ENCODE measurements around the gene PRKRA.
"Not testable (repeated sequence)": the region's sequence is repeated elsewhere in the genome, so short reads cannot be mapped to it uniquely, and the experiment has no call there.

Gene PRKRA

DNA sequence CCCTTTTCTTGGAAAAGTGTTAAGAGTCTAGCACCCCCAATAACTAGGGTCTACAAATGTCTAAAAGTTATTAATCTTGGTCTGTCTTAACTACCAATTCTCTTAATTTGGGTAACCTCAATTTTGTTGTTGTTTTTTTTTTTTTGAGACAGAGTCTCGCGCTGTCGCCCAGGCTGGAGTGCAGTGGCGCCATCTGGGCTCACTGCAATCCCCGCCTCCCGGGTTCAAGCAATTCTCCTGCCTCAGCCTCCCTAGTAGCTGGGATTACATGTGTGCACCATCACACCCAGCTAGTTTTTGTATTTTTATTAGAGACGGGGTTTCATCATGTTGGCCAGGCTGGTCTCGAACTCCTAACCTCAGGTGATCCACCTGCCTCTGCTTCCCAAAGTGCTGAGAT, 38.5 kb downstream of the PRKRA start:
- H3K4me1 Mint-ChIP-seq, result peaks cover 21% of the 10 kb centered on the region
- ATAC-seq; H3K9me3 Mint-ChIP-seq; H3K36me3 Mint-ChIP-seq; DNase-seq (ENCODE audit: low spot score in 2 of 2): not testable (repeated sequence)
- peak overlapping the region; percentile 92 for H3K4me3 Mint-ChIP-seq
- H3K27ac Mint-ChIP-seq, result peak overlapping the region; percentile 98

DNA sequence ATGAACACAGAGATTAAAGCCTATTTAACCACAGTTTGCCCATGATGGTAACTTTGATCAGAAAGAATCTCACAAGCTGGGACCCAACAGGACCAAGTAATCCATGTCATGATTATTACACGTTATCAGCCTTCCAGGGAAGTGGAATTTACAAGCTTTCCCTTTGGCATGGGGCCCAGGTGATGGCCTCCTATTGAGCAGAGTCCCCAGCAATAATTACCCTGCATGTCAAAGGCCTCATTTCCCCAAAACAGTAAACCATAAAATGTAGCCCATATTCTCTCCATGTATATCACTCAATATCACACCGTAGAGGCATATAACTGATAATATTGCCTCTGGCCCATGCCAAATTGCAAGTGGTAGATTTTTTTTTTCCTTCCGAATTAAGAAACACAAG, 38.9 kb downstream of the PRKRA start:
- H3K4me1 Mint-ChIP-seq, result peaks cover 21% of the 10 kb centered on the region
- DNase-seq (ENCODE audit: low spot score in 2 of 2) (no peak), ATAC-seq (no peak)
- no peak overlapping the region for H3K27ac Mint-ChIP-seq
- H3K9me3 Mint-ChIP-seq, result no peaks in the 10 kb centered on the region
- H3K4me3 Mint-ChIP-seq, result no peak overlapping the region
- no peaks in the 10 kb centered on the region for H3K36me3 Mint-ChIP-seq

GRCh38 chr2:178409261-178409660, 41.7 kb downstream of the PRKRA start:
- H3K4me3 Mint-ChIP-seq, result no peak overlapping the region
- no peaks in the 10 kb centered on the region for H3K9me3 Mint-ChIP-seq
- no peaks in the 10 kb centered on the region for H3K36me3 Mint-ChIP-seq
- H3K27ac Mint-ChIP-seq, result no peak overlapping the region
- no peak for ATAC-seq
- no peak for DNase-seq (ENCODE audit: low spot score in 2 of 2)
- H3K4me1 Mint-ChIP-seq, result peaks cover 7% of the 10 kb centered on the region

GRCh38 chr2:178404368-178404767, 46.6 kb downstream of the PRKRA start:
- DNase-seq (ENCODE audit: low spot score in 2 of 2) (peak; percentile 17 to 79), ATAC-seq (peak; percentile 98)
- Mint-ChIP-seq H3K27ac (peak overlapping the region; percentile 74), H3K4me3 (peak overlapping the region; percentile 50), H3K36me3 (no peaks in the 10 kb centered on the region), H3K9me3 (no peaks in the 10 kb centered on the region), H3K4me1 (peaks cover 15% of the 10 kb centered on the region)

DNA sequence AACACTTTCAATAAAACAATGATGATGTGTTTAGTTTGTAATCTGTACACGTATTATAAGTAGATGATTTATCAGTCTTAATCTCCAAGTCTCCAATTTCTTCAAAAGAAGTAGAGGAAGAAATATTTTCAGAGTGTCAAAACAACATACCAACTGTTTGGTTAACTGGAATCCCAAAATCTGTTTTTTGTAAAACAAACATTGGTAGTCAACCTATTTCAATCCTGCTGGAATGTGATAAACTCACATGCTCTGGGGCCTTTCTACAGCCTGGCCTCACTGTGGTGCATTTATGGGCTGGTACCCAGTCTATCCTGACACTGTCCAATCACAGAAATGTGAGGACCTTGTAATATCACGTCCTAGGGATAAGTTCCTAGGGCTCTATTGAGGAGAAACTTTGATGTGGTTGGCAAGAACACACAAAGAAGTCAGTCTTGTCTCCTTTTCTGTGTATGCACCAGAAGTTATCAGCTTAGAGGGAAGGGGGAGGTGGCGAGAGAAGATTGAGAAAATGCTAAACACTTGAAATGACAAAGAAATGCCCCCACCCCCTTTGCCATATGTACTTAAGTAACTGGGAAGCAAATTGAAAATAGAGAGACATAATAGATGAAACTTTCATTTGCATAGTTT, 47.2 kb downstream of the PRKRA start:
- peak overlapping the region; percentile 50 for H3K4me3 Mint-ChIP-seq
- no peak for DNase-seq (ENCODE audit: low spot score in 2 of 2)
- H3K9me3 Mint-ChIP-seq, result no peaks in the 10 kb centered on the region
- peaks cover 15% of the 10 kb centered on the region for H3K4me1 Mint-ChIP-seq
- no peaks in the 10 kb centered on the region for H3K36me3 Mint-ChIP-seq
- peak overlapping the region; percentile 74 for H3K27ac Mint-ChIP-seq
- ATAC-seq, result peak; percentile 40

DNA sequence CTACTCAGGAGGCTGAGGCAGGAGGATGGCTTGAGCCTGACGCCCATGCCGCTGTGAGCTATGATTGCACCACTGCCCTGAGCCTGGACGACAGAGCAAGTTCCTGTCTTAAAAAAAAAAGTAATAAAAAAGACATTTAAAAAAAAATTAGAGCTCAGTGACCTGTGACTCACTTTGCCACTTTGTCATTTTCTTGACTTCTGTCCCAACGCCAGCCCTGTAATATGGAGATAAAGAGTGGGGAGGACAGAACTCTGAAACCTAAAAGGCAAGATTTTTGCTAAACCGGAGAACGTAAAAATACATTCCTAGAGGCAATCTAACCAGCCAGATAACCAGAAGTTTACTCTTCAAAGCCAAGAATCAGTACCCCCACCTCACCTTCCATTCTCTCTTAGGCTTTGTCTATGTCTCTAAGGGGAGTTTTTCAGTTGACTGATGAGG, 49.0 kb downstream of the PRKRA start:
- no peak for DNase-seq (ENCODE audit: low spot score in 2 of 2)
- H3K4me1 Mint-ChIP-seq, result peaks cover 15% of the 10 kb centered on the region
- no peak for ATAC-seq
- no peaks in the 10 kb centered on the region for H3K9me3 Mint-ChIP-seq
- H3K27ac Mint-ChIP-seq, result no peak overlapping the region
- no peaks in the 10 kb centered on the region for H3K36me3 Mint-ChIP-seq
- H3K4me3 Mint-ChIP-seq, result no peak overlapping the region

DNA sequence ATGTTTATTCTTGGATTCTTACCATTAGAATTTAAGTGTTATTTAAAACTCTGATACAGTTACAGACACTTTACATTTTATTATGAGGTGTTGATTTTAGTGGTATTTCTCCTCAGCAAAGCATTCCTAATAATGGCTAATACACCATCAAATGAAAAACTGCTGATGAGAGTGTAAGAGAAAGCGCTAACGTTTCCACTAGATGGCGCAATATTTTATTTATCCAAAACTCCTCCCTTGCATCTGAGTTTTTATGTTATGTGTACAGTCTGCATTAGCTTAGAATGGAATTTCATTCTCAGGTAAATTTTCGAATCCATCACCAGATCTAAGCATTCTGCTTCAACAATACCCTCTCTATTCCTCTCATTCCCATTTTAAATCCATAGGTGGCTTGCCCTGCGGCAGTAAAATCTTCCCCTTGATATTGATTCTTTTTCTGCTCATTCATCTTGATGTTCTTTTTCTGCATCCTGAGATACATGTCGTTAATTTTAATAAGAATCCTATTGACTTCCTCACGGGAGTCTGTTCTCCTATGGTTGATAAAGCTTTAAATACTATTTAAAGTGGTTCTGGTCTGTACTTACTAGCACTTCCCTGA, 53.9 kb downstream of the PRKRA start:
- H3K27ac Mint-ChIP-seq, result peak overlapping the region; percentile 61
- no peak overlapping the region for H3K4me3 Mint-ChIP-seq

DNA sequence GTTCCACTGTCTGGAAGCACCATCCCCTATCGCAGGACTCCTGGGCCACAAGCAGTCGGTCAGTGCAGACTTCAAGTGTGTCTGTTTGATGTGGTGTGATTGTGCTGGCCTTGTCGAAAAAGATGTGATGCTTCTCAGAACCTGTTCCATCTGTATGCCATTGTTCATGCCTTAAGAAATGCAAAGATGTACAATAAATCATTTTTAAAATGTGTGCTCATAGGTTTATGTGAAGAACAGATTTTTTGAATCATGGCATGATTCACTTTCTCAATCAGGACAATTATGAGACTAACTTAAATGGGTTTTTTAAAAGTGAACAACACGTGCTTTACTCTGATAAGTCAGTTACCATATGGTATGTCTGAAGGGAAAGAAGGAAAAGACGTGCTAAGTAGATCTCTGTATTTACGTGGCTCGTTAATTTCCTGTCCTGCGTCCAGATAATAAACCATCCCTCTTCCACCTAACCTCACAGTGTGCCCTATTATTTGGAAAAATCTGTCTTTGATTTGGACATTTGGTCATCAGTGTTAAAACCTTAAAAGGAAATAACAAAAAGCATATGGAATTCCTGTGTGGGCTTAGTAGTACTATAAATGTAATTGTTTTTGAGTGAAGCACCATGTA, 54.9 kb downstream of the PRKRA start:
- no peak for ATAC-seq
- no peak for DNase-seq (ENCODE audit: low spot score in 2 of 2)
- Mint-ChIP-seq H3K27ac (no peak overlapping the region), H3K9me3 (no peaks in the 10 kb centered on the region), H3K4me1 (no peaks in the 10 kb centered on the region), H3K4me3 (no peak overlapping the region), H3K36me3 (no peaks in the 10 kb centered on the region)

More for the DNA sequence above, 53.9 kb downstream of the PRKRA start:
- Mint-ChIP-seq H3K9me3 (no peaks in the 10 kb centered on the region), H3K4me1 (no peaks in the 10 kb centered on the region), H3K36me3 (no peaks in the 10 kb centered on the region)
- ATAC-seq, result peak; percentile 69
- no peak for DNase-seq (ENCODE audit: low spot score in 2 of 2)

- ATAC-seq, result no peak
- no peaks in the 10 kb centered on the region for H3K36me3 Mint-ChIP-seq
- DNase-seq (ENCODE audit: low spot score in 2 of 2), result no peak
These were observed 55.7 kb downstream of the PRKRA start for GRCh38 chr2:178395295-178395694.

DNA sequence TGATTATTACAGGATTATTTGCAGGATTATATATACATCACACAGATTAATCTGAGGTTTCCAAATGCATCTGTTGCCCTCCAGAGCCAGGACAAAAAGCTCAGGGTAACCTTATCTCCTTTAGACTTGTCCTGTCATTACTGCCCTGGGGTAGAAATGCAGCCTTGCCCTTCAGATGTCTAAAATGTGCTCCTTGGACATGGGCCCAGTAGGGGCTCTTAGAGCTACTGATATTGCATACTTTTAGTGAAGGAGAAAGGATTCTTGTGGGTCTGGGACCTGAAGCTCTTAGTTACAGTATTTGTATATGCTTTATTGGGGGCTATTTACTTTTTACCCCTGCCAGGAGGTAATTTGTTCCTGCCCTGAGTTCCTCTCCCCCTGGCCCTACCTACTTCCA, 56.1 kb downstream of the PRKRA start:
- no peak for ATAC-seq
- H3K4me1 Mint-ChIP-seq, result no peaks in the 10 kb centered on the region
- H3K9me3 Mint-ChIP-seq, result no peaks in the 10 kb centered on the region
- DNase-seq (ENCODE audit: low spot score in 2 of 2), result no peak
- H3K27ac Mint-ChIP-seq, result no peak overlapping the region
- H3K4me3 Mint-ChIP-seq, result no peak overlapping the region
- H3K36me3 Mint-ChIP-seq, result no peaks in the 10 kb centered on the region

More at GRCh38 chr2:178395295-178395694, 55.7 kb downstream of the PRKRA start:
- Mint-ChIP-seq H3K4me1 (no peaks in the 10 kb centered on the region), H3K9me3 (no peaks in the 10 kb centered on the region), H3K4me3 (no peak overlapping the region), H3K27ac (no peak overlapping the region)

GRCh38 chr2:178392215-178392614, 58.8 kb downstream of the PRKRA start:
- no peaks in the 10 kb centered on the region for H3K4me1 Mint-ChIP-seq
- no peaks in the 10 kb centered on the region for H3K36me3 Mint-ChIP-seq
- no peaks in the 10 kb centered on the region for H3K9me3 Mint-ChIP-seq
- no peak overlapping the region for H3K27ac Mint-ChIP-seq
- DNase-seq (ENCODE audit: low spot score in 2 of 2) (no peak), ATAC-seq (no peak)
- no peak overlapping the region for H3K4me3 Mint-ChIP-seq

DNA sequence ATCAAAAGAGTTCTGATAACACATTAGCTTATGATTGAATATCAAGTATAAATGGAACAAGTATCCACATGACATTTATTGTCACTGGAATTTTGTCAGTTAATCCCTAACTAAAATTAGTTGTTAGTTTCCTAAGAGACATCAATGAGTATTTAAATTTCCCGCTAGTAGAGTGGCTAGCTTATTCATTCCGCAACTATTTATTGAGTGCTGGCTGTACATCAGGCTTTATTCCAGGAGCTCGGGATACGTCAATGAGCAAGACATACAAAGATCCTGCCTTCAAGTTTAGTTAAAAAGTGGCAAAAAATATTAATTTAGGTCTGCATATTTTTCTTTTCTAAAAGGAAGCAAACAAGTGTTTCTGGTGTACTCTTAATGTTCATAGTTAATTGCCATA, 59.3 kb downstream of the PRKRA start:
- H3K36me3 Mint-ChIP-seq, result no peaks in the 10 kb centered on the region
- ATAC-seq, result no peak
- no peaks in the 10 kb centered on the region for H3K4me1 Mint-ChIP-seq
- DNase-seq (ENCODE audit: low spot score in 2 of 2), result no peak
- no peaks in the 10 kb centered on the region for H3K9me3 Mint-ChIP-seq
- no peak overlapping the region for H3K27ac Mint-ChIP-seq
- no peak overlapping the region for H3K4me3 Mint-ChIP-seq

DNA sequence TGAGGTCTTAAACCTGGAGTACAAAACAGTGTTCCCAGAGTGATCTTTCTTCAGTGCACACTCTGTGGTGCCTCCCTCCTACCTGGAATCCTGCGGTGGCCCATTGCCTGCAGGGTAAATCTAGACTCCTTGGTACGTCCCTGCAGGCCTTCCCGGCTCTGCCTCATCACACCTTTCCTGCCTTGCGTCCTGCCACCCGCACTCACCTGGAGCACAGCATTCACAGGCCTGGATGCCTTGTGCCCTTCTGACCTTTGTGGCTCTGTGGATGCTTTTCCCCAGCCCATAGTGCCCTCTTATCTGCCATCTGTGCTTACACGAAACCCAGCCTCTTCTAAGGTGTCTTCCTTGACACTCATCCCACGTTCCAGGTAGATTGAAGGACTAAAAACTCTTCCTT, 62.7 kb downstream of the PRKRA start:
- no peaks in the 10 kb centered on the region for H3K9me3 Mint-ChIP-seq
- H3K27ac Mint-ChIP-seq, result no peak overlapping the region
- DNase-seq (ENCODE audit: low spot score in 2 of 2) (no peak), ATAC-seq (no peak)
- H3K36me3 Mint-ChIP-seq, result no peaks in the 10 kb centered on the region
- no peaks in the 10 kb centered on the region for H3K4me1 Mint-ChIP-seq
- H3K4me3 Mint-ChIP-seq, result no peak overlapping the region

DNA sequence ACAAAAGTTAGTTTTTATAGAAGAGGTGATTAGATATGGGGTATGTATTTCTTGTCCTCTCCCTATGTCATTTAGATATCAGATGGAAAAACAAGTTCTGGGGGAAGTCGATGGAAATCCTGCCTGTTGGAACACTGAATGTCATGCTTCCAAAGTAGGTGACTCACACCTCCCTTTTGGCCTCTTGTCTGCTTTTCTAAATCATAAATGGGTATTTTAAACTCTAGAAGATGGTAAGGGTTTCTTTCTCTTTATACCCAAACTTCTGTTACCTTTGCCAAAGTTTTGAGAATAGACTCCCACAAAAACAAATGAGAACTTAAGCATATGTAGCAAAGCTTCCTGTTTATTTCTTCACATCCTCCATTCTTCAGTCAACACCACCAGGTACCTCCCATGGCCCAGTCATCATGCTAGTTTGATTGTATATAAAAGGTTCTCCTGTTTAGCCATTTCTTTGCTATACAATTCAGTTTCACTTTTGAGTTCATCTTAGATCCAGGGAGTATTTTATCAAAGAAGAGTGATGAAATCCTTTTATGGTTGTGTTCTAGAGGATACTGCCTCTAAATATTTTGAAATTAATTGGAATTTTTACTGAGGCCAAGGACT, 63.9 kb downstream of the PRKRA start:
- peak; percentile 60 for ATAC-seq
- H3K27ac Mint-ChIP-seq, result no peak overlapping the region
- H3K4me1 Mint-ChIP-seq, result no peaks in the 10 kb centered on the region
- no peak overlapping the region for H3K4me3 Mint-ChIP-seq
- H3K9me3 Mint-ChIP-seq, result no peaks in the 10 kb centered on the region
- no peaks in the 10 kb centered on the region for H3K36me3 Mint-ChIP-seq
- DNase-seq (ENCODE audit: low spot score in 2 of 2), result no peak

- Mint-ChIP-seq H3K4me3 (no peak overlapping the region), H3K36me3 (no peaks in the 10 kb centered on the region)
These were observed 65.3 kb downstream of the PRKRA start for GRCh38 chr2:178385595-178386148.

More at GRCh38 chr2:178385595-178386148, 65.3 kb downstream of the PRKRA start:
- Mint-ChIP-seq H3K9me3 (no peaks in the 10 kb centered on the region), H3K4me1 (no peaks in the 10 kb centered on the region), H3K27ac (no peak overlapping the region)
- ATAC-seq (no peak), DNase-seq (ENCODE audit: low spot score in 2 of 2) (no peak)
